ENCODE measurements around the gene CAPZA3.
"Not testable (repeated sequence)": the region's sequence is repeated elsewhere in the genome, so short reads cannot be mapped to it uniquely, and the experiment has no call there.

CAPZA3 gene, protein sequence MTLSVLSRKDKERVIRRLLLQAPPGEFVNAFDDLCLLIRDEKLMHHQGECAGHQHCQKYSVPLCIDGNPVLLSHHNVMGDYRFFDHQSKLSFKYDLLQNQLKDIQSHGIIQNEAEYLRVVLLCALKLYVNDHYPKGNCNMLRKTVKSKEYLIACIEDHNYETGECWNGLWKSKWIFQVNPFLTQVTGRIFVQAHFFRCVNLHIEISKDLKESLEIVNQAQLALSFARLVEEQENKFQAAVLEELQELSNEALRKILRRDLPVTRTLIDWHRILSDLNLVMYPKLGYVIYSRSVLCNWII

GRCh38 chr12:18737819-18738218 lies at the start of gene CAPZA3, which contains the start of gene PLCZ1:
Gene CAPZA3 (plus strand): TSS chr12:18738119. CDS start chr12:18738269, 150 bp downstream.
Gene PLCZ1 (minus strand): TSS chr12:18738012. CDS start chr12:18737371, 641 bp downstream.
- no peak for DNase-seq

DNA sequence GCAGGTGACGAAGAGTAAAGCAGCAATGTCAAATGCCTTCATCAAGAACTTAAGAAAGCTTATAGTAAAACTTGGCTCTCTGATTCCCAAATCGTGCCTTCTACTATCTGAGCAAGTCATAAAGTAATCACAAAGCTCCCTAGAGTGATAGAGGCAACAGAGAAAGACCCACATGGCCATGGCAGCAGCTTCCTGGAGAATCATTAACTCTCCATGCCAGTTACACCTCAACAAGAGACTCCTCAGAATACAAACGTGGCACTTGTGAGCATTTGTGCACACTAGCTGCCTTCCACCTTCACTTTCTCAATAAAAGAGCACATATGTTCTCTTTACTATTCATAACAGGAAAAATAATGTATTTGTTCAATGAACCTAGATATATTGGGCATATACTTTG lies 48.1 kb upstream of the CAPZA3 start:
- DNase-seq, result no peak

GRCh38 chr12:18690653-18691052 lies 47.3 kb upstream of the CAPZA3 start:
- DNase-seq, result no peak

- DNase-seq, result not testable (repeated sequence)
Measured at GRCh38 chr12:18693986-18694385, 43.9 kb upstream of the CAPZA3 start.

DNA sequence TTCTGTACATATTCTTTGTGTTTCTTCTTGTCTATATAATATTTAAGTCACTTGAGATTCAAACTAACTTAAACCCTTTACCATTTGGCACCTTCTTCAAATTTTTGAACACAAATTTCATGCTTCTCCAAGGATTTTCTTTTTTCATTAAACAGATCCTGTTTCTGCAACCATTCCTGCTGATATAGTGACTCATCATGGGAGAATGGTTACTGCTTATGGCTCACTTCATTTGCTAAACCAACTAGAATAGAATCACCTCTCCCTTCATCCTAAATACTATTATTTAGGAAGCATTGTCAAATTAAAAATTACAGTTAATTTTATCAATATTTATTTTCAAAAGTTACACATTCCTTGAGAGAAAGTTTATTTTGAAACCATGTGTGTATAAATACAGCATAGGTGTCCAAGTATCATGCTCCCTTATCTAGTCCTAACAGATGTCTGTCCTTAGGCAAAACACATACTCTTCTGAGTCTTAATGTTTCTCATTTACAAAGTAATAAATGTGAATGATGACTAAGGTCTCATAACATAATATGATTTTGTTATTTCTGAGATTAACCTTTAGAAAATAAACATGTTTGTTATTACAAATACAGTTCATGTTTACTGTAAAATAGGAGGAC lies 40.8 kb upstream of the CAPZA3 start:
- no peak for DNase-seq

DNA sequence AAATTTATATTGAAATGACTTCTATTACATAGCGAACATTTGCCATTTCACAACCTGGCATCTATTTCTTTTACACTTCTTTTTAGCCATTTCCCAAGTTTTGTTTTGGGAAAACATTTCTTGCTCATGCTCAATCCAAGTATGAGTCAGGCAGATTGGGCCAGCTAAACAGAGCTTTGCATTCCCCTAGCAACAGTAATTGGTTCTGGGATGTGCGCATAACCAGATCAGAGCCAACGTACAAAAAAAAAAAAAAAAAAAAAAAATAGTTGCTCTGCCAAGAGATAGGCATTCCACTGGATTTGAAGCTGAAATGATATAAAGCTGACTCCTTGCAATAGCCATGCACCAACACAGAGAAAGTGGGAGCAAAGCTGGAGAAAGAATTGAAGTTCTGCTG lies 37.6 kb upstream of the CAPZA3 start:
- DNase-seq, result no peak

- DNase-seq, result no peak
Measured at GRCh38 chr12:18703321-18703720, 34.6 kb upstream of the CAPZA3 start.

DNA sequence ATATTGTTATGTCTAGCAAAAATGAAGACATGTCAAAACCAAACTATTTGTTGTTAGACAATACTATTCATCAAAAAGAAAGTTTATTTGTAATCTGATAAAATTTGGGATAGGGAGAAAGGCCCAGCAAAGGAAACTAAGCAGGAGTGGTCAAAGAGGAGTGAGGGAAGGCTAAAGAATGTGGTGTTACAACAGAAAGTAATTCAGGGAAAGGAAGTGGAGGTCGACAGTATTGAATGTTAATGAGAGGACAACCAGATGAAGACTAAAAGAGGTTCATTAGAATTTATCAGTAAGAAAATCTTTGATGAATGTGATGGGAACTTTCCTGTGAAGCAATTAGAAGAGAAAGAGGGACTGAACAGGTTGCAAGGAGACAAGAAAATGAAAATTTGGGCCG lies 34.0 kb upstream of the CAPZA3 start:
- DNase-seq, result no peak

- DNase-seq, result no peak
Measured at GRCh38 chr12:18706798-18707197, 31.1 kb upstream of the CAPZA3 start.

DNA sequence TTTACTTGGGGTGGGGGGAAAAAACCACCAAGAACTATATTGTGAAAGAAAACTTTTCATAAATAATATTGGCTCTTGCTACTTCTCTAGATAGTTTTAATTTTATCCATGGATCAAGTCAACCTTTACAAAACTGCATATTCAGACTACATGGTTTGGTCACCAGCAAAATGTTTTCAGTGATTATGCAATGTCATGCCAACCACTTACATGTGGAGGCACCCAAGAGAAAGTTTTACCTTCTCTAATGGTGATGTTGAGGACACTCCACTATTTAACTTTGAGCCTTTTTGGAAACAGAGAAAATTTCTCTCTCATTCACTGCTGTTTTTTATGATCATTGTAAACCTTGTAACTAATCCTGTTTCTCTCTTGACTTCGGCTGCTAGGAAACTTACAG lies 21.7 kb upstream of the CAPZA3 start:
- DNase-seq, result no peak

GRCh38 chr12:18718462-18718861 lies 19.5 kb upstream of the CAPZA3 start:
- DNase-seq, result no peak

DNA sequence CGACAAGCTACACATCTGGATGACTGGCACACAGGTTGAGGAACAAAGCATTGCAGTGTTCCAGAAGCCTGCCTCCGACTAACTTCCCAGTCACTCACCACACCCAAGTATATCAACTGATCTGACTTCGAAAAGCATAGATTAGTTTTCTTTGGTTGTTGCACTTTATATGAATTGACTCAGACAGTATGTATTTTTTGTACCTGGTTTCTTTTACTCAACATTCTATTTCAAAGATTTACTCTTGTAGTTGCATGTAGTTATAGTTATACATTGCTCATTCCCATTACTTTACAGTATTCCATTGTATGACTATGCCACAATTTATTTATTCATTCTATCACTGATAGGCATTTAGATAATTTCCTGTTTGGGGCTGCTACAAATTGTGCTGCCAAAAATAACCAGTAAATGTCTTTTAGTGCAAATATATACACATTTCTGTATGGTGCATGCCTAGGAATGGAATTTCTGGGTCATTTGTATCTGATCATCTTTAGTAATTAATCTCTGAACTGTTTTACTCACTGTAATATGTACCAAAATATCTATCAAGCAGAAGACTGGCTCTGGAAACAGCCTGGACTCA lies 17.9 kb upstream of the CAPZA3 start:
- DNase-seq, result no peak

DNA sequence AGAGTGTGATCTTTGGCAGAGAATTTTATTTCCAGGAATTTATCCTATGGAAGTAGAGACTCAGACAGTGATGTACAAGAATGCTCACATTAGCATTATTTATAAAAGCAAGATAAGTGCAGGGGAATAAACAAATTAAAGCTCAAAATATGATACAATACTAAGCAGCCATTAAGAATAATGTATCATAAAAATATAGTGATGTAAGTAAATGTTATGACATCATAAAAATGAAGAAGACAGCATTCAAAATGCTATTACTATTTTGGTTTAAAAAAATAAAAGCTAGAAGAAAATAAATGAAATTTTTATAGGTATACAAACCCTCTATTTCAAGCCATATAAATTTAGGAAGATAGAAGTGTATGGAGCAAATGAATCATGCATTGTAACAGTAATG lies 17.2 kb upstream of the CAPZA3 start:
- no peak for DNase-seq

GRCh38 chr12:18721452-18721851 lies 16.5 kb upstream of the CAPZA3 start:
- DNase-seq, result no peak

DNA sequence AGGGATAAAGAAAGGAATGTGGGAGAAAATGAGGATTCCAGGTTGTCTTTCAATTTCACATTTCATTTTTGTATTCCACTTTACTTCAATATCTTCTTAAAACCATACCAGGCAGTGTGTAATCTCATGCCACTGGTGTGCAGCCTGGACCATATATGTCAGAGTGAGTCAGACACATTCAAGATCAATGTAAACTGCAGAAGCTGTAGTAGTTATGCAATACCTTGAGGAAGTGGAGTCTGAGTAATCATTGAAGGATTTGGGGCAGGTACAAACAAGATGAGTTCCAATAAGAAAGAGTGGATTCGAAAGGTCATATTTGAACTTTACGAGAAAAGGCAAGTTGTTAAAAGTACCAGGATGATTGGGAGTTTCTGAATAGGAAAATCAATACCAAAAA lies 14.2 kb upstream of the CAPZA3 start:
- DNase-seq, result no peak

DNA sequence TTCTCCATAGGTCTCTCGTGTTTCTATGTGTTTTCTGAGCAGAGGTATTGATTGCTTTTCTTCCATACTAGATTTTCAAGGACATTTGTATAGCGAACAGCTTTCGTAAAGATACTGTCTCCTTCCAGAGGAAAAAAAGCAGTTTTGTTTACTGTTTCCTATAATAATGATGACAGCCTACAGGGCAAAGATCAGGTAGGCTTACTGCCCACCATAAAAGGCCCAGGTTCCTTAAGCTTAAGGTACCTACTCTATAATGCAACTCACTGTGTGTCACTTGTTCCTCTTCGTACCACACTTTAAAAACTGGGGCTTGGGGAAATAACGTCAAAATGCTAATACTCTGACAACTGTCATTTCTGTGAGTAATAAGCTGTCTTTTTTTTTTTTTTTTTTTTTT lies 6.8 kb upstream of the CAPZA3 start:
- no peak for DNase-seq

GRCh38 chr12:18747895-18748294 lies 10.0 kb downstream of the CAPZA3 start:
- DNase-seq, result no peak

GRCh38 chr12:18749386-18749957 lies 11.6 kb downstream of the CAPZA3 start:
- DNase-seq, result no peak

DNA sequence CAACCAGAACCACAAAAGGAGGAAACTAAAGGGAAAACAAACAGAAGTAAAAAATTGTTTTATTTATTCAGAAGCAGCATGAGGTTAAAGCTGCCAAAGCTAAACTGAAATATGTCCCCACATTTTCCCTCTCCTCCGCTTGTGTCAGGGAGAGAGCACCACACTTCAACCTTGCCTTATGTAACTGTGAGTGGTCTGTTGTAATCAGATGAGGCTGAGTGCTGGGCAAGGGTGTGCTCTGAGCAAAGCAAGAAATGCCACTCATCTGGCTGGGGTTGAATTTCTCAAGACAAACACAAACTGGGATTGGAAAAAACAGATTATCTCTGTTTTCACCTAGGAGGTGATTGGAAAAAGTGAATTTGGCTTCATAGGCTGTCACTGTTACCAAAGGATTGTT lies 12.2 kb downstream of the CAPZA3 start:
- no peak for DNase-seq

DNA sequence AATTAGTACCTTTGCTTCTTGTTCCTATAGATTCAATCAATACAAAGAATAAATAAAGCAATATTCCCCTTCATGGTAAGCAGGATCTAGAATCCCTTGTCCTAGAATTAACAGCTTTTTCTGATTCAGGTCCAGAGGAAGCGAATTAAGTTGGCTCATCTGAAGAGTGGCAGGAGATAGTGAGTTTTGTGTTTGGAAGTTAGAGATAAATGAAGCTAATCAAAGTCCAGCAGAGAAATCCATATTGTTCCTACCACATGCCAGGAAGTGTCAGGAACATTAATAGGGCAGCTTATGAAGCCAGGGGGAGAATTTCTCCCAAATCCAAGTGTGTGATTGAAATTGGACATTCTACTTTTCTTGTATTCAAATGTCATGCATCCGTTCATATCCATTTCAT lies 13.9 kb downstream of the CAPZA3 start:
- DNase-seq, result no peak

GRCh38 chr12:18752280-18752920 lies 14.5 kb downstream of the CAPZA3 start:
- DNase-seq, result no peak

GRCh38 chr12:18752947-18753346 lies 15.0 kb downstream of the CAPZA3 start:
- DNase-seq, result peak; percentile 17

DNA sequence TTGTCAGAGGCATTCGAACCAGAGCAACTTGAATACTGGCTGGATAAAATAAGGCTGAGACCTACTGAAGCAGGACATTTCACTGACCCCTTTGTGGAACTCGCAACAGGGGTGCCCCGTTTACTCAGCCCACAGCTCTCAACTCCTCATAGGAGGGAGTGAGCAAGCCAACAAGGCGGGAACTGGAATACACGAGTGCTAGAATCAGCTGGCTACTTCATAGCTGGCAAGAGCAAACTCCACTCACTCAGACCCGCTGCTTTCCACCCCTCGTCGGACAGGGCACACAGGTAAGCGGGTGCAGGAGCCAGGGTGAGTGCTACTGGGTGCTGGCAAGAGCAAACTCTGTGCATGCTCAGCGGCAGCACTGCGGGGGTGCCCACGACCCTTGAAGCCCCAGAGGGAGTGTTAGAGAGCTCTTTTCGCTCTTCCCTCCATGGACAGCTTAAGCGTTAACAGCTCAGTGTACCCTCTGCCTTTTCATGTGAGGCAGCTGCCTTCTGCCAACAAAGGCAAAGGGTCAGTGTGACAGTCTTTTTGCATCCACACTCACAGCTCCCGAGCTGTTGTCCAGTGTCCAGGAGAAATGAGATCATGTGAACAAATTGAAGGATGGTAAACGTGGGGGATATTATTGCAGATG lies 15.7 kb downstream of the CAPZA3 start:
- peak; percentile 59 for DNase-seq

Data from retina (tissue), 1 donor.